CD4-positive, alpha-beta T cell treated with Interferon gamma for 1 hour (primary cell): ENCODE results near the gene NISCH.
A peak's percentile ranks its signal among the peaks of the same experiment; 100 is the strongest.

ENCODE experiments used
- DNase-seq: peaks from one replicate; pipeline ENCODE4 v3.0.0-alpha.2; 2020

The NISCH gene

DNA sequence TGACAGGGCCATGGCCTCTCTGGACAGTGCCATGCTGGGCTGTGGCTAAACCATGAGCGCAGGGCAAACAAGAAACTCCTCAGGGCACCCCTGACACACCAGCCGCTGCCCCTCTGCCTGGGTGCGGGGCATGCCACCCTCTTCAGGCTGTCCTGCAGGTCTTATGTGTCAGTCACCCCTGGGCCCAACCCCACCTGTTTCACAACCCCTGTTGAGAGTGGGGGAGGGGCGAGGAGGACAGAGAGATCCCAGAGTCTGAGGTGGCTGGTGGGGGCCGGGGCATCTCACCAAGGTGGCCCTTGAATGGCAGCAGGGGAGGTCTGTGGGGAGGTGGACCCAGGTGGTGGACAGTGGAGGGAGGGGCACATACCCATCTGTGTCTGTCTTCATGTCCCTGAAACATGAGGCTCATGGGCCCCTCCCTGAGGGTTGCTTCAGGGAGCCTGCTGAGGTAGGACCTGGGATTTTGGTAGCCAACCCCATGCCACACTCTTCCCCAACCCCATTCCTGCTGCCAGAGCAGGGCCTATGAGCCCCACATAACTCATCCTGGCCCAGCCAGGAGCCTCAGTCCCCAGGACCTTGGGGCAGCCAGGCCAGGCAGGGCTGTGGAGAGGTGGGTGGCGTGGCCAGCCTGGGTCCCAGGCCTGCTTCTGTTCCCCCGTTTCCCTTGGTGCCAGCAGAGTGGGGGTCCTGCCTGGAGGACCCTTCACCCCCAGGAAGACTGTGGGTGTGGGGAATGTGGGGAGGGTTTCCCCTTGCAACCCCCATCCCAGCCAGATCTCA is 38.0 kb downstream of the NISCH start:
- DNase-seq: no peak

DNA sequence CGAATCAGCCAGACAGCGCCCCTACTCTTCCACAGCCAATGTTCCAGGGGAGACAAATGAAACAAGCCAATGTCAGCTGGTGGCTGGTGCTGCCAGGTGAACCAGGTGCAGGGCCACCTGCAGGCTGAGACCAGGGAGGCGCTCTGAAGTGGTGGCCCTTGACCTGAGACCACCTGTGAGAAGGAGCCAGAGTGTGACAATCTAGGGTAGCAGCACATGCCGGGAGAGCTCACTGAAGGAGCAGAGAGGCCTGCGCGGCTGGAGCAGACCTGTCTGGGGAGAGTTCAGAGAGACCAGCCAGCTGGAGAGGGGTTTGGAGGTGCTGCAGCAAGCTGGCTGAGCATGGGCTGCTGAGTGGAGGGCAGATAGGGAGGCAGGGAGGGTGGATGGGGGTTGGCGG is 39.0 kb downstream of the NISCH start:
- no peak for DNase-seq

DNA sequence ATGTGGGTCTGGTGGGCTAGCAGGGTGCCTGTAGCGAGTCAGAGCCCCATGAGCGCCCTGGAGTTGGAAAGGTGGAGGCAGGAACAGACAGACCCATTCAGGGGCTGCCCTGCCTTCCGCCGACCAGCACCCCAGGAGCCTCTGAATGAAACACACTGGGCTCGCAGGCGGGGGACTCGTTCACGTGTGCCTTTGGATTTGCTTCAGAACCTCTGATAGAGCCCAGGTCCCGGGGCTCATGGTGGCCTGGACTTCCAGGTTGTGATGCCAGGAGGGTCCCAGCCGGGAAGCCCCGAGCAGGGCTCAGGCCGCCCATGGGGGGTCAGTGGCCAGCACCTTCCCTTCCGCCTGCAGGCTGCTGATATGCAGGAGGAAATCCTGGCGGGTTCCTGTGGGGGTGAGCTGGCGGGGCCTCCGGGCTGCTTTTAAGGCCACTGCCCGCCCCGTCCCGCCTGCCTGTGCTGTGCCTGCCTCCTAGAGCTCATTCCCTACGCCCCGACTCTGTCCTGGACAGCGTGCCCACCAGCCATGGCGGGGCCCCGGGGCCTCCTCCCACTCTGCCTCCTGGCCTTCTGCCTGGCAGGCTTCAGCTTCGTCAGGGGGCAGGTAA is 39.6 kb downstream of the NISCH start, which contains the start of gene STAB1:
STAB1 (plus strand) TSS at position 453 of the 610 bp plus-strand sequence; CDS start at position 529, 76 bp downstream.
- DNase-seq: no peak

DNA sequence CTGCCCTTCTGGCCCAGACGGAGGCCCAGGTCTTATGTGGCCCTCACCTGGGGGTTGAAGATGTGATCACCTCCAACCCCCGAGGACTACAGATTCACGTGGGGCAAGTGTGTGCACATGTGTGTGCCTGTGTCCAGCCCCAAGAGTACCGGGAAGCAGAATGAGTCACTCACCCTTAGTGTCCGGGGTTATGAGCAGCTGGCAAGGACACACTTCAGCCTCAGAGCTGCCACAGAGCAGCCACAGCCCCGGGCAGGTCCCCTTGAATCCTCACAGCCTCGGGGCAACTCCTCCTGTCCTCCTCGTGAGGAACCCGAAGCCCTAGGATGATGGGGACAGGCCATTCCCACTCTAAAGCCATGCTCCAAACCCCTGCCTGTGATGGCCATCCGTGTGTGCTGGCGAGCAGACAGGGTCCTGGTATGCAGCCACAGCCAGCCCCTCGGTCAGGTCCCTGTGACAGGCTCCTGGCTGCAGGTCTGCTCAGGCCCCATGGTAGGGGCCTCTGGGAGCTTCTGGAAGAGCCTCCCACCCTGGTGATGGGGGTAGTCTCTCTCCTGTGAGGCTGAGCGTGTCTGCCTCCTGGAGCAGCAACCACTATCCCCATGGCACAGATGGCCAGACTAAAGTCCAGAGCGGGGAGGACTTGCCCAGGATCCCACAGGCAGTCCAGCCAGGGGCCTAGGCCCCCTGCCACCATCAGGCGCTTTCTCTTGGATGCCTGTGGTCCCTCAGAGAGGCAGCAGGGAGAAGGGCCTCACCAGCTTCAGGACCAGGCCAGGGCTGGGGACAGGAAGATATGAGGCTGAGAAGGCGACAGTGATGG is 40.6 kb downstream of the NISCH start:
- peak; percentile 35 for DNase-seq

DNA sequence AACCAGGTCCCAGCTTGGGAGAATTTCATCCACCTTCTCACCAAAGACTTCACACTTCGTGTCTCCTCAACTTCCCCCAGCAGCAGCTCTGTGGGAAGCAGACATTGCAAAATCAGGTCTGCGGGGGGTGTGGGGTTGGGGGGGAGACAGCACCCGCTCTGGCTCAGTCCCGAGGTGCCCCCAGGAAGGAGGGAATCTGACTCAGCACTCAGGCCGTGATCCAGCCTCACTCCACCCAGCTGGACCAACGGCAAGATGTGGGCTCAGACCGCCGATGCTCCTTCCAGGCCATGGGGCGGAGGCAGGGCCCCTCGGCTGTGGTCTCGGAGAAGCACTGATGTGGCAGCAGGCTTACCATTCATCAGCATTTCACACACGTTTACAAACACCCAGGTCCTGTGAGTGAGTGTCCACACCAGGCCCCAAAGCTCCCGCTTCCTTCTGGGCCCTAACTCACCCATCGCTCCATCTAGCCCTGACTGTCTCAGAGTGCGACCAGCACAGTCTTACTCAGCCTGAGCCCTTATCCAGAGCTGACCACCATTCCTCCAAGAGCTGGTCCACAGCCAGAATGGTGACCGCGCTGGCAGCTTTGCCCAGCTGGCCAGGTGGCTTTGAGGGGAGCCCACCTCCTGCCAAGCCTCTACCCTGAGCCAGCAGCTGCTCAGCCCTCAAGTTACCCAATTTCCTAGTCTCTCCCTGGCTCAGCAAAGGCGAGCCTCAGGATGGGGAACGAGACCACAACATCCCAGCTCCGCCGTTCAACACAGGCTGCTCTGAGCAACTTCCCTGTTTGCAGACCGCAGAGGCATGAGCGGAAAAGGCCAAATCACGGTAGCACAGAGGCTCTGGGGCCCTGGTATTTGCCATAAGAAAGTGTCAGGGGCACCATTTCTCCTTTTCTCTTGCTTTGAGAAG is 43.0 kb downstream of the NISCH start:
- DNase-seq: peak; percentile 61

DNA sequence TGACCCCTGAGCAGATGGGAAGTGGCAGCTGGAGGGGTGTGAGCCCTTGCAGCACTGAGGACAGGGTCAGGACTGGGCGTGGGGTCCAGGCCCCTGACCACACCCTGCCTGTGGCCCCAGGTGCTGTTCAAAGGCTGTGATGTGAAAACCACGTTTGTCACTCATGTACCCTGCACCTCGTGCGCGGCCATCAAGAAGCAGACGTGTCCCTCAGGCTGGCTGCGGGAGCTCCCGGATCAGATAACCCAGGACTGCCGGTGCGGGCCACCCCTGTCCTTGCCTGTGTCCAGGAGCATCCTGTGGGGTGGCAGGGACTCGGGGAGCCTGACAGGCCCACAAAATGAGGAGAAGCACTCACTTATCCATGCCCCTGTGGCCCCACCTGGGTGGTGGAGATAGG is 45.6 kb downstream of the NISCH start:
- no peak for DNase-seq

DNA sequence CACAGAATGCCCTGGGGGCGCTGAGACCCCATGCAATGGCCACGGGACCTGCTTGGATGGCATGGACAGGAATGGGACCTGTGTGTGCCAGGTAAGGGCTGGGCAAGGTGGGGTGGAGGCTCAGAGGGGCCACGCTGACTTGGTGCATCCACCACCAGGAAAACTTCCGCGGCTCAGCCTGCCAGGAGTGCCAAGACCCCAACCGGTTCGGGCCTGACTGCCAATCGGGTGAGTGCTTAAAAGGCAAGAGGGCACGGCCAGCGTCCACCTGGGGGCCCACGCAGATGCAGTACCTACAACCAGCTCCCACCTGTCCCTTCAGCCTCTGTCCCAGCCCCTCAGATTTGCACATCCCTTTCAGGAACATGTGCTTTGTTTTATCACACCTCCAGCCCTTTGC is 46.6 kb downstream of the NISCH start:
- DNase-seq: no peak

DNA sequence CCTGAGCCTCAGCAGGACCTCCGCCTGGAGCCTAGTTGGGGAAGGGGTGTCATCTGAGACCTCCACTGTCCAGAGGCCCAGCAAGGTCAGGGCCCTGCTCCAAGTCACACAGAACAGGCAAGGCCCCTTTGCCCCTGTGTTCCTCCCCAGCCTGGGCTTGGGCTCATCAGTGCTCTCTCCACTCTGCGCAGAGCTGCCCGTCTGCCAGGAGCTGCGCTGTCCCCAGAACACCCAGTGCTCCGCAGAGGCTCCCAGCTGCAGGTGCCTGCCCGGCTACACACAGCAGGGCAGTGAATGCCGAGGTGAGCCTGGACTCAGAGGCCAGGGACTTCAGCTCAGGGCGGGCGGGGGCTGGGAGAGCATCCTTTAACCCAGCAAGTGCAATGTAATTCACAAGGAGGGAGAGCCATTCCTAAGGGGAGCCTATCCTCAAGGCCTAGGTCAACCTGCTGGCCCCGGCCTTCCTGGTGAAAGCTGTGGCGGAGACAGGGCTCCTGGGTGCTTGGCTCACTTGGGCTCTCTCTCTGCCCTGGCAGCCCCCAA is 47.5 kb downstream of the NISCH start:
- DNase-seq: no peak

DNA sequence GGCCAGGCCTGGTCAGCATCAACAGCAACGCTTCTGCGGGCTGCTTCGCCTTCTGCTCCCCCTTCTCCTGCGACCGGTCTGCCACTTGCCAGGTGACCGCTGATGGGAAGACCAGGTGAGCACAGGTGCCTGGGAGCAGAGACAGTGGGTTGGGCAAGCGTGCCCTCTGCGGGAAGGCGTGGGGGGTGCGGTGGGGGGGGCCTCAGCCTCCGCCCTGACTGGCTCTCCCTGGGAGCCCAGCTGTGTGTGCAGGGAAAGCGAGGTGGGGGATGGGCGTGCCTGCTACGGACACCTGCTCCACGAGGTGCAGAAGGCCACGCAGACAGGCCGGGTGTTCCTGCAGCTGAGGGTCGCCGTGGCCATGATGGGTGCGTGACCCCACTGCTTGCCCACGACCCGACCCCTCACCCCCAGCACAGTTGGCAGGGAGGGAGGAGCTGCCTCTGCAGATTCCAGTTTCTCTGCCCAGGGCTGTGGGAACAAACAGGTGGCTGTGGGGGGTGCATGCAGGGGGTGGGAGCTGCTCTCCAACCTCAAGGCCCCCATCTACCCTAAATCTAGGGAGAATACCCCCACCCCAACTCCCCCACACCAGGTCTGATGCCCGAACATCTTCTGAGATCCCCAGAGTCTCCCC is 48.5 kb downstream of the NISCH start:
- no peak for DNase-seq

DNA sequence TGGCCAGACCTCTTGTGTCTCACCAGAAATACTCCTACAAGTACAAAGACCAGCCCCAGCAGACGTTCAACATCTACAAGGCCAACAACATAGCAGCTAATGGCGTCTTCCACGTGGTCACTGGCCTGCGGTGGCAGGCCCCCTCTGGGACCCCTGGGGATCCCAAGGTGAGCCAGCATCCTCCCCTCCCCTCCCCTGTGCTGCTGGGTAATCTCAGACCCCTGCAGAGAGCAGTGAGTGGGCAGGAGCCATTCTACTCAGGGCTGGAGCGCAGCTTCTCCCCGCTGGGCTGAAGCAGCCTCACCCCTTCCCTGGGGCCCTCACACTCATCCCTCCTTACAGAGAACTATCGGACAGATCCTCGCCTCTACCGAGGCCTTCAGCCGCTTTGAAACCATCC is 49.6 kb downstream of the NISCH start:
- DNase-seq: no peak

DNA sequence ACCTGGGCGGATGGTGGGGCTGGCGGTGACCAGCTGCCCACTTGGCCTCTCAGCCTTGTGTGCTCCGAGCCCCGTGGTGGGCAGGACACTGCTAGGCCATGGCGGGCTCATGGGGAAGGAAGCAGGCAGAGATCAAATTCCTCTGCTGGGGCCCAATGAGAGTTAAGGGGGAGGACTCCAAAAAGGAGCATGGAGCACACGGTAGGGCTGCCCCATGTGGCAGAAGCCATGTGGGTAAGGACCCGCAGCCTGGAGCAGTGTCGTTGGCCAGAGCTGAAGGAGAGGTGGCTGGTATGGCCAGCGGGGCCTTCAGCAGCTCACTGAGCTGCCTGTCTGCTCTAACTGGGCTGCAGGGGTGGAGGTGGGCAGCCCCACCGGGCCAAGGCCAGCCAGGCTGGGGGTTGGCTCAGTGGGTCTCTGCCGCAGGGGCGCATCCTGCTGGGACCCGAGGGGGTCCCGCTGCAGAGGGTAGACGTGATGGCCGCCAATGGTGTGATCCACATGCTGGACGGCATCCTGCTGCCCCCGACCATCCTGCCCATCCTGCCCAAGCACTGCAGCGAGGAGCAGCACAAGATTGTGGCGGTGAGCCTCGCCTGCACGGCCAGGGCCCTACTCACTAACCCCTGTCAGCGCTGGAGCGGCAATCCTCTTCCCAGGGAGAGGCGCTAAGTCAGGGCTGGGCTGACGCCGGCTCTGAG is 51.0 kb downstream of the NISCH start:
- no peak for DNase-seq

DNA sequence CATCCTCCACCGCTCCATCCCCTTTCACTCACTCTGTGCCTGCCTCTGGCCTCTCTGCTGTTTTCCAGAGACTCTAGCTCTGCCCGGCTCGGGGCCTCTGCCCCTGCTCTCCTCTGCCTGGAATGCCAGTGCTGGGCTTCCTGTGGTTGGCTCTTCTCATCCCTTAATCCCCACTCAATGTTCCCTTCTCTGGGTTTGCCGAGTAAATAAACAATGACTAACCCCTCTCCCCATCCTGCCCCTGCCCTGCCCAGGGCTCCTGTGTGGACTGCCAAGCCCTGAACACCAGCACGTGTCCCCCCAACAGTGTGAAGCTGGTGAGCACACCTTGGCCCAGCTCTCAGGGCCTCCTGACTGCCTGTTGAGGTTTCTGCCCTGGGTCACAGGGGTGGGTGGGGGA is 52.0 kb downstream of the NISCH start:
- DNase-seq: no peak

DNA sequence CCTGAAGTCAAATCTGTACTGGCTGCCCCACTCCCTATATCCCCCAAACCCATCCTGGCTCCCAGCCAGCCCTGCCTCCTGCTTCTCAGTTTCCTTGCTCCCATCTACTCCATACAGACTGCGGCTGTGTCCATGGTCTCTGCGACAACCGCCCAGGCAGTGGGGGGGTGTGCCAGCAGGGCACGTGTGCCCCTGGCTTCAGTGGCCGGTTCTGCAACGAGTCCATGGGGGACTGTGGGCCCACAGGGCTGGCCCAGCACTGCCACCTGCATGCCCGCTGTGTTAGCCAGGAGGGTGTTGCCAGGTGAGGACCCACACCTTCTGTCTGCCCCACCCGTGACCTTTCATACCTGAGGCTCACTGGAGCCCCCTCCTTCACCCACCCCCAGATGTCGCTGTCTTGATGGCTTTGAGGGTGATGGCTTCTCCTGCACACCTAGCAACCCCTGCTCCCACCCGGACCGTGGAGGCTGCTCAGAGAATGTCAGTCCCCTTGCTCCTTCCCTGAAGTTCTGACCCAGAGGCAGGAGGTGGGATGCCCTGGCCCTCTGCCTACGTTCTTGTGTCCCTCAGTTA is 54.4 kb downstream of the NISCH start:
- DNase-seq: no peak

DNA sequence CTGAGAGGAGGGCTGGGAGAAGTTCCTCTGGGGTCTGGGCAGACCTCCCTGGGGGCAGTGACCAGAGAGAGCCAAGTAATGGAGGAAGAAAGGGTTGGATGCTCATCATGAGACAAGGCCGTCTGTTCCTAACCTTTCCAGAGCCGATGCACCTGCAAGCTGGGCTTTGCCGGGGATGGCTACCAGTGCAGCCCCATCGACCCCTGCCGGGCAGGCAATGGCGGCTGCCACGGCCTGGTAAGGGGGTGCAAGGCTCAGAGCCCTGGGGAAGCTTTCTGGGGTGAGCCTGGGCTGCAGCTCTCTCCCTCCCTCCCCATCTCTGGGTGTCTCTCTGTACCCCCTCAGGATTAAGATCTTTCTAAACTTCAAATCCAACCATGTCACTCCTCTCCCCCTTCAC is 56.1 kb downstream of the NISCH start:
- DNase-seq: no peak

DNA sequence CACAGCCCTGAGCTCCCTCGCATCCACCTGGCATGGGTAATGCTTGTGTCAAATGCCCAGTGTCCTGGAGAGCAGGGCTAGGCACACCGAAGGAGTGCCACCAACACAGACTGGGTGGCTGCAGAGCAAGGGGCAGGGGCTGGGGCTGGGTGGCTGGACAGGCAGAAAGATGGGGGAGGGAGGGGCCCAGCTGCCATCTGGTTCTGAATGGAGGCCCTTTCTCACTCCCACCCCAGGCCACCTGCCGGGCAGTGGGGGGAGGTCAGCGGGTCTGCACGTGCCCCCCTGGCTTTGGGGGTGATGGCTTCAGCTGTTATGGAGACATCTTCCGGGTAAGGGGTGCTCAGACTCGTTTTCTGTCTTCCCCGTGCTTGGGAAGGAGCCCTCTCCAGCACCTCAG is 56.7 kb downstream of the NISCH start:
- DNase-seq: no peak

DNA sequence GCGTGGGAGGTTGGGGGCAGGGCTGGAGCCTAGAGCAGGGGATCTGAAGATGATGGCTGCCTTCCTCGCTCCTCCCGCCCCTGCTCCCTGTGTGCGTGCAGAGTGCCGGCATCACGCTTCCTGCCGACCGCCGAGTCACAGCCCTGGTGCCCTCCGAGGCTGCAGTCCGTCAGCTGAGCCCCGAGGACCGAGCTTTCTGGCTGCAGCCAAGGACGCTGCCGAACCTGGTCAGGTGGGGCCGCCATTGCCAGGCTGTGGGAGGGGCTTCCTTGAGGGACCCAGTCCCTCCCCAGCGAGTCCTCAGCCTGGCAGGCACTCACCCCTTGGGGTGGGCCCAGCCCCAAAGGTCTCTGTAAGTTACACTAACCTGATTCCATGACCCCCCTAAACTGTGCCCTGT is 57.3 kb downstream of the NISCH start:
- no peak for DNase-seq

DNA sequence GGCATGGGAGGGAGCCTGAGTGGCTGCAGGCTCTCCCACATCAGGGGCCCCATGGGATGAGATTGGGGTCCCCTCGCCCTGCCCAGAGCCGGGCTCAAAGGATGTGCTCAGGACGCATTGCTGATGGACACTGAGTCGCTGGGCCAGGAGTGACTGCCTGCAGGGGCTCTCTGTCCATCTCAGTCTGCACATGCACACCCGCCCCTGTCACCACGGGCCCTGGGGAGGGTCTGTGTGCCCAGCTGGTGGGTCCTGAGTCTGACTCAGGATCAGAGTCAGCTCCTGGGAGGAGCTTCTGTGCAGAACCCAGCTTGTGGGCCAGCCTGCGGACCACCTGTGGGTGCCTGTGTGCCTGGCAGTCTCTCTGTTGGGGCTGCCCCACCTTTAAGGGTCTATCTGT is 57.9 kb downstream of the NISCH start:
- no peak for DNase-seq

DNA sequence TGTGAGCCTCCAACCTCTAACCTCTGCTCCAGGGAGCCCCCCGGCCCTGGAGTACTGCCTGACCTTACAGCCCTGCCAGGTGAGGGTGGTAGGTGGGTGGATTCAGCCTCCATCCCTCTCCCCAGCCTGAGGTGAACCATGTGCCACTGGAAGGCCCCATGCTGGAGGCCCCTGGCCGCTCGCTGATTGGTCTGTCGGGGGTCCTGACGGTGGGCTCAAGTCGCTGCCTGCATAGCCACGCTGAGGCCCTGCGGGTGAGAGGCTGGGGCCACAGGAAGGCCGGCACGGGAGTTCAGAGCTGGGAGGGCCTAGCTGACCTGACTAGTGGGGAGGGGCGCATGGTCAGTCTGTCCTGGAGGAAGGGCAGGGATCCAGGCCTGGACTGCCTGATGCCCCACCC is 59.2 kb downstream of the NISCH start:
- DNase-seq: no peak

DNA sequence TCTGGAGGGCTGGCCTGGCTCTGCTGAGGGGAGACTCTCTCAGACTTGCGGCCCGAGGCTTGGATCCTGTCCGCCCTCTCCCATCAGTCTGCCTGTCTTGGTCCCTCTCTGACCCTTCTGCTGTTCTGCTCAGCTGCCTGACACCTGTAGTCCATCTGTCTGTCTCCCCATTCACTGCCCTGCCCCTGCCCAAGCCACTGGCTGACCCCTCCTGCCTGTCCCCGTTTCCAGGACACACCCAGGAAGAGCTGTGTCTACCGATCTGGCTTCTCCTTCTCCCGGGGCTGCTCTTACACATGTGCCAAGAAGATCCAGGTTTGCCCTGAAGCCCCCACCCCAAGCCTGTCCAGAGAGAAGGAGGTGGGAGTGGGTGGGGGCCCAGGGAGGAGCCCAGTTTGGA is 59.8 kb downstream of the NISCH start:
- DNase-seq: no peak

DNA sequence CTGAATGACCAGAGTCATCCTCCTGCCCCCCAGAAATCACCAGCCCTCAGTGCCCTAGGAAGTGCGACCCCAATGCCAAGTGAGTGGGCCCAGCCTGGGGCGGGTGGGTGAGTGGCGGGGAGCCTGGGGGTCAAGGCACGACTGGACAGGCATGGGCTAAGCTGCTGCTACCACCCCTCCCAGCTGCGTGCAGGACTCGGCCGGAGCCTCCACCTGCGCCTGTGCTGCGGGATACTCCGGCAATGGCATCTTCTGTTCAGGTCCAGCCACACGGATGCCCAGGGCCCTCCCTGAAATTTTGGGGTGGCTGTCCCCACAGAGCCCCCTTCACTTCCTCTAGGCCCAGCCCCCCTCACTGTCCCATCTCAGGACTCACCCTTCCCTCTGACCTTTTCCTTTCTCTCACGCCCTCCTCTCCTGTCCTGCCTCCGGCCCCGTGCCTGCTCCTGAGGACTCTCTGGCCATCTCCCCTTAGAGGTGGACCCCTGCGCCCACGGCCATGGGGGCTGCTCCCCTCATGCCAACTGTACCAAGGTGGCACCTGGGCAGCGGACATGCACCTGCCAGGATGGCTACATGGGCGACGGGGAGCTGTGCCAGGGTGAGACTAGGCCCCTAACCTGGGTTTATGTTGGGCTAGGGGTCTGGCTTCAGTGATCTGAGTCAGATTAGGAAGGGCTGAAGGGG is 61.2 kb downstream of the NISCH start:
- no peak for DNase-seq
